Myometrial cell (primary cell): ENCODE measurements around the gene B4GALT2. TPM values are rescaled to one million over a fixed set of nuclear protein-coding genes. Genes with fewer than 3 reads are reported as not detected.

Experiments used
- total RNA-seq: library from RNA; depleted of rRNA; stranded (reverse); fragments of >200 nt; gene quantifications from 2 replicates; pipeline ENCODE4 v1.2.3, GENCODE V29; 2015

Gene B4GALT2, protein sequence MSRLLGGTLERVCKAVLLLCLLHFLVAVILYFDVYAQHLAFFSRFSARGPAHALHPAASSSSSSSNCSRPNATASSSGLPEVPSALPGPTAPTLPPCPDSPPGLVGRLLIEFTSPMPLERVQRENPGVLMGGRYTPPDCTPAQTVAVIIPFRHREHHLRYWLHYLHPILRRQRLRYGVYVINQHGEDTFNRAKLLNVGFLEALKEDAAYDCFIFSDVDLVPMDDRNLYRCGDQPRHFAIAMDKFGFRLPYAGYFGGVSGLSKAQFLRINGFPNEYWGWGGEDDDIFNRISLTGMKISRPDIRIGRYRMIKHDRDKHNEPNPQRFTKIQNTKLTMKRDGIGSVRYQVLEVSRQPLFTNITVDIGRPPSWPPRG
- total RNA-seq = 134 and 142 TPM in 2 replicates

DNA sequence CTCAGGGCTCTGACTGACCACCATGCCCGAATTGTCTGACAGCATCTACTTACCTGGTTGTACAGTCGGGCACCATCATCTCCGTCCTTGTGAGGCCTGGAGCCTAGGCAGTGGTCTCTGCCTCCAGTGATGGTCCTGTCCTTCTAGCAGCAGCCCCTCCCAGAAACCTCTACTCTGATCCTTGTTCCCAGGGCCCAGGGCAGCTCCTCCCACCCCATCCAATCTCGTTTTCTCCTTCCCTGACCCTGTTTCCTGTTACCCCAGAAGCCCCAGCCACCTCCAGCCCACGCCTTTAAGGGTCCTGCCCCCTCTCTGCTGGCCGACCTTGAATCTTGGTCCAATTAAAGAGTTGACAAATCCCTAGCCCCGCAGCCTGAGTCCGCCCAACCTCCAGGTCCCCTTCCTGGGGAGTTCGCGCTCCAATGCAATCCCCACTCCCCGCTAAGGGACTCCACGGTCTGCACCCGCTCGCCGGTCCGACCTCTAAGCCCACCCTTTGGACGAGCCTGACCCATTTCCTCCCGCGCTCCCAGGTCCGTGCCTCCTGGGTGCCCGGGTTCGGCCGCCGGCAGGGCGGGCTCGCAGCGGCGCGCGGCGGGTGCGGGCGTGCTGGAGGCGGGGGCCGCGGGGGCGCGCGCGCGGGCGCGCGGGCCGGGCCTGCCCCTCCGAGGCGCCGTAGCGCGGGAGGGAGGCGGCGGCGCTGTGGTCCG lies at the start of gene B4GALT2:
Gene B4GALT2 (plus strand): TSS at position 660 of the 710 bp plus-strand sequence. CDS start 1,951 bp downstream, outside the sequence.

DNA sequence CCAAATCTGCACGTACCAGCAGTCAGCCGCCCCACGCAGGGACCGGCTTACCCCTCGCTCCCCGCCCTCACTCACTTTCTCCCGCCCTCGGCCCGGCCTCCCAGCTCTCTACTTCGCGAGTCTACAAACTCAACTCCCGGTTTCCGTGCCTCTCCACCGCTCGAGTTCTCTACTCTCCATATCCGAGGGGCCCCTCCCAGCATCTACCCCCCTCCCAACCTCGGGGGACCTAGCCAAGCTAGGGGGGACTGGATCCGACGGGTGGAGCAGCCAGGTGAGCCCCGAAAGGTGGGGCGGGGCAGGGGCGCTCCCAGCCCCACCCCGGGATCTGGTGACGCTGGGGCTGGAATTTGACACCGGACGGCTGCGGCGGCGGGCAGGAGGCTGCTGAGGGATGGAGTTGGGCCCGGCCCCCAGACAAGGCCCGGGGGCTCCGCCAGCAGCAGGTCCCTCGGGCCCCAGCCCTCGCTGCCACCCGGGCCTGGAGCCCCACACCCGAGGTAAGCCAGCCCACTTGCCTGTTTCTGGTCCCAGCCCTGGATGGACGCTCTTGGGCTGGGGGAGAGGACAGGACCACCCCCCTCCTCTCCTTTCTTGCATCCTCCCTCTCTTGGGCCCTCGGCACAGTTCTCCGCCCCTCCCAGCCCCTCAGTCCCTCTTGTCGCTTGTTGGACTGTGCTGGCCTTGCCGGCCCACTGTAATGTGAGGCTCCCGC lies 45.5 kb upstream of the B4GALT2 start, which contains the start of gene ARTN:
Gene ARTN (plus strand): TSS at position 416 of the 715 bp plus-strand sequence. CDS start 1,856 bp downstream, outside the sequence.

DNA sequence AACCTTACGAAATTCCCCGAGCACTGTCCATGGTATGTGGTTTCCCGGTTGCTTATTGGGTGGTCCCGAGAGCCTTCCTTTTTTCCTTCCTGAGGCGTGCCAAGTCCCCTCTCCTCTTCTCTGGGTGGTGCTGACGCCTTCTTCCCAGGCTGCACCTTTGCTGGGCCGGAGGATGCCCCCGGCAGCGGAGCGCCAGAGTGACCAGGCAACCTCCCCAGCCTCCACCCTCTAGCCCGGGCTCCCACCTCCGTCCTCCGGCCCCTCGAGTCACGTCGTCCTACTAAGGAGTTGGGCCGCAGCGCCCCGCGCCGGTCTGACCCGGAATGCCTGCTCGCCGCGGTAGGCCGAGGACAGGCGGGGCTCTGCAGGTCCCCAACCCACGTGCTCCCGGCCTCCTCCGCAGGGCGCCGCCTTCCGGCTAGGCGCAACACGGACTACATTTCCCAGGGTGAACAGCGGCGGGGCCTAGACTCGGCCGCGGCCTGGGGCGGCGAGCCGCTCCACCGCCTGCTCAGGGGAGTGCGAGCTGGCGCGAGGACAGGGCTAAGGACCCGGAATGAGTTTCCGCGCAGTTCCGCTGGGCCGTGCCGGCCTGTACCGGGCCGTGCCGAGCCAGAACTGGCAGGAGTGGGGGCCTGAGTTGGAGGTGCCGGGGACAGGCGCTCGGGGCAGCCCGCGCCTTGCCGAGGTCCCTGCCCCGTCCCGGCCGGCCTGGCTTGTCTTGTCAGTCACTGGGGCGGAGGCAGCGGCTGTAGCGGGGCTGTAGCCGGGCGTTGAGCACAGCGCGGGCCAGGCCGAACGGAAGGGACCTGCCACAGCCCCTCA lies 32.6 kb upstream of the B4GALT2 start, which contains the start of gene IPO13:
Gene IPO13 (plus strand): TSS at position 715 of the 825 bp plus-strand sequence. CDS start 651 bp downstream, outside the sequence.

DNA sequence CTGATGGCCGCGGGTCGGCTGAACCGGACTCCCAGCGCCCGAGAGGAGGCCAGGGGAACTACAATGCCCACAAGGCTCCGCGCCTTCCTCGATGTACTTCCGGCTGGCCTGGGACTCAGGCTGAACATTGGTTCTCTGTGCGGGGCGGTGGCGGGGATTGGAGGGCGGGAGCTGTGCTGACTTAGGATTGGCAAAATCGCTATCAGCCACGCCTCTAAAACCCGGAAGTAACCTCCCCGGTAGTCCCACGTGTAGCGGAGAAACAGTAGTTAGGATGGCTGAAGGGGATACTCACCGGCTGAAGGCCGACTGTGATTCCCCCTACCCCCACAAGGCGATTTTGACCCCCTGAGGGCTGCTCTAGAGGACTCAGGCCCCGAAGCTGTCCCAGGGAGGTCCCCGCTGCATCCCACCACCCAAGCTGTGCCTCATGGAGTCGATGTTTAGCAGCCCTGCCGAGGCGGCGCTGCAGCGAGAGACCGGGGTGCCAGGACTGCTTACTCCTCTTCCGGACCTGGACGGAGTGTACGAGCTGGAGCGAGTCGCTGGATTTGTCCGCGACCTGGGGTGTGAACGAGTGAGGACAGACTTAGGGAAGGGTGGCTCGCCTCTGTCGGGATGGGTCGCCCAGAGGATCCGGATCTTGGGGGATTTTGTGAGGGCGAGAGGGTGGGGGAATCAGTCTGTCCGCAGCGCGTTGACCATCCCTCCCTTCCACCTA lies 9.1 kb upstream of the B4GALT2 start, which contains the start of gene DPH2:
Gene DPH2 (plus strand): TSS at position 265 of the 721 bp plus-strand sequence. CDS start 166 bp downstream, at position 431.

DNA sequence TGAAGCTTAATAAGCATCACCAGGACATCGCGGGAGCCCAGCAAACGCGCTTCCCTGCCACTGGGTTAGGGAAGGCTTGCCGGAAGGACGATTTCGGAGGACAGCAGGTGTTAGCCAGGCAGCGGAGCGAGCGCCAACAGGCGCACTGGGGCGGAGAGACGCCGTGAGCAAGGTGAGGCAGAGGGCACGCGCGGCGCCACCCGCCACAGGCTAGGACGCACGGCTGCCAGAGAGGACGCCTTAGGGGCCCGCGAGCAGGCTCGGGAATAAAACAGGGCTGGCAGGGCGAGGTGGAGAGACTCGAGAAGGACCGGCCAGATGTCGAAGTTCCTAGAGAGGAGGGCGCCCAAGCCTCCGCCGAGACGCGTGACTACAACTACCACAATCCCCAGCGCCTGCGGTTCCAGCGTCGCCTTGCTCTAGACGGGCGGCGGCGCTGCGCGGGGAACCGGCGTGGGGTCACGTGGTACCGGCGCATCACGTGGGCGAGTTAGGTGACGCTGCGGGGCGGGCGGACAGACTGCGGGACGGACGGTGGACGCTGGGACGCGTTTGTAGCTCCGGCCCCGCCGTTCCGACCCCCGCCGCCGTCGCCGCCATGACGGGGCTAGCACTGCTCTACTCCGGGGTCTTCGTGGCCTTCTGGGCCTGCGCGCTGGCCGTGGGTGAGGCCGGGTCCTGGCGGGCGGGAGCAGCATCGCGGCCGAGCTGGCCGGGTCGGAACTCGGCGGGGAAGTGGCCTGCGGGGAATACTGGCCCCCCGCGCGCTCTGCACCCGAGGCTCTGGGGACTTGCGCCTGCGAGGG lies 4.4 kb upstream of the B4GALT2 start, which contains the start of gene ATP6V0B:
Gene ATP6V0B (plus strand): TSS at position 518 of the 806 bp plus-strand sequence. CDS start 81 bp downstream, at position 599.

DNA sequence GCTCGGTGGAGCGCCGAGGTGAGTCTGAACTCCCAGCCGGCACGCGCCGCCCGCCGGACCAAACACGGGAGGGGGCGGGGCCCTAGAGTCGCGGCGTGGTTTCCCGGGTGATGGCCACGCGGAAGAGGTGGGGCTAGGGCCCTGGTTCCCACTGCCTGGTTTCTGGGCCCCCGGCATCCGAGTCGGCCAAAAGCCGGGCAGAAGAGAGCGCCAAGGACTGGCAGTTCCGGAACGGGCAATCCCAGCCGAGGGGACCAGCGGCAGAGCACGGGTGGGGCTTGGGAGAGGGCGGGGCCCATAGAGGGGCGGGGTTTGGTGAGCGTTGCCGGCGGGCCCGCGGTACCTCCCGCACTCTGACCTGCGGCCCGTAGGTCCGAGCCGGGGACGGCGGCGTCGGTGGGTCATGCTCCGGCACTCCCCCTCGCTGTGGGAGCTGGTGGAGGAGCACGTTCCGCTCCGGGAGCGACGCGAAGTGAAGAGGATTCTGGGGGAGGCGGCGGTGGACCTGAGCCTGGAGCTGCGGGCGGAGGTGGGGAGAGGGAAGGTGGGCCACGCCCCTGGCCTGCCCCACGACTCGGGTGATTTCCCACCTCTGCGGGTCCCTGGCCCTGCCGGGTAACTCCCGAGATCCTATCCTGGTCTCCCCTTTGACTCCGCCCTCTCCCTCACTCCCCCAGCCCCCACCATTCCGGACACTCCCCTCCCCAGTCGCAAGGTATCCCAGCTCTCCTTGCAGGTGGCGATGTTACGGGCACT lies 12.6 kb downstream of the B4GALT2 start, which contains the start of gene CCDC24:
Gene CCDC24 (plus strand): TSS at position 124 of the 756 bp plus-strand sequence. CDS start 280 bp downstream, at position 404.

DNA sequence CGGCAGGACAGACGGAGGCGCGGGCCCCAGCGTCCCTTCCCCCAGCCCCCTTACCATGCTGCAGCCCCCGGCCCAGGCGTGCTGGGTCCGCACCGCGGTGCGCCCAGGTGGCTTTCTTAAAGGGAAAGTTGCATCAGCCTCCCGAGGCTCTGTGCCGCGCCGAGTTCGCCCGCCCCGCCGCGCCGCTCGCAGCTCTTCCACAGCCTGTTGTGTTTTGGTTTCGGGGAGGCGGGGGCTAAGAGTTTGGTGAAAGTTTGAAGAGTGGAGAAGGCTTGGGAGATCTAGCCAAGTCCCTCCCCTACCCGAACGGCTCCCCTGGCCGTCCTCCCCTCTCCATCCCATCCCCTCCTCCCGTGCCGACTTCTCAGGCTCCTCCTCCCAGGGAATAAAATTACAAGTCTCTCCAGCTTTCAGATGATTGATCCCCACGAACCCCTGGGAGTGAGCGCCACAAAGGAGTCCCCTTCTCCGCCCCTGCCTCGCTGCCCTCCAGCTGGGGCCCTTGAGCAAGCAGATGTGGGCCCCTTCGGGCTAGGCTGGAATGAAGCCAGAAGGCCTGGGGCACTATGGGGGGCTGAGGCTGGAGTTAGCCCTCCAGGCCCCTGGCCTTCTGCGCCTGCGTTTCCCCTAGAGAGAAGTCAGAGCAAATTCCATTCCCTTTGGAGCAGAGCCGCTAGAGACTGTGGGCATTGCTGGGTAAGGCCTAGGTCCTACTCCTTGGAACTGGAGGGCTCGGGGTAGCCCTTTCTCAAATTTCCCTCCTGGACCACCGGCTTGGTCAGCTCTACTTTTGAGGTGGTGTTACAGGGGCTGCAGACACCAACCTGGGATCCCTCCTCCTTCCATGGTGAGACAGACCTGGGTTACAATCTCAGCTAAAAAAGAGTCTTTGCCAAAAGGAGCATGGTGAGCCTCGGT lies 52.5 kb downstream of the B4GALT2 start, which contains the start of gene SLC6A9:
Gene SLC6A9 (minus strand): TSS at position 211 of the 918 bp plus-strand sequence. CDS start 7,185 bp downstream, outside the sequence.

Other genes starting within 250 kb of the B4GALT2 start
- gene ARTN, start 45.4 kb upstream of the B4GALT2 start, total RNA-seq = not detected in 2 replicates
- gene IPO13, start 32.3 kb upstream of the B4GALT2 start, total RNA-seq = 23.7 and 26.2 TPM in 2 replicates
- 16.5 and 49.0 TPM in 2 replicates for gene DPH2, start 9.2 kb upstream of the B4GALT2 start, total RNA-seq
- gene ATP6V0B, start 4.2 kb upstream of the B4GALT2 start, total RNA-seq = 126 and 144 TPM in 2 replicates
- 3.7 and 6.0 TPM in 2 replicates for gene CCDC24, start 12.4 kb downstream of the B4GALT2 start, total RNA-seq
- 3.9 and 5.5 TPM in 2 replicates for gene SLC6A9, start 52.3 kb downstream of the B4GALT2 start, total RNA-seq
- gene KLF17, start 139.6 kb downstream of the B4GALT2 start, total RNA-seq = under 0.01 TPM in 1 of 2 replicates, not detected in the other
- not detected in 2 replicates for gene KLF18, start 162.4 kb downstream of the B4GALT2 start, total RNA-seq
- 38.1 and 49.1 TPM in 2 replicates for gene DMAP1, start 234.3 kb downstream of the B4GALT2 start, total RNA-seq